GM18498 (cell line): ENCODE measurements around the gene CDH16.
"Not testable (repeated sequence)": the region's sequence is repeated elsewhere in the genome, so short reads cannot be mapped to it uniquely, and the experiment has no call there.

ENCODE experiments used
- ATAC-seq: cut with Tn5 transposase; IDR thresholded peaks from one replicate; pipeline ENCODE4 v1.9.1; 2021; ENCODE audit warnings: mild to moderate bottlenecking, moderate library complexity; ENCODE audit not compliant: unreplicated experiment

CDH16 gene

GRCh38 chr16:66874079-66874775, 44.5 kb downstream of the CDH16 start:
- ATAC-seq, result no peak

GRCh38 chr16:66873685-66874055, 45.0 kb downstream of the CDH16 start:
- ATAC-seq, result no peak

- ATAC-seq, result peak; percentile 86
These were observed 45.6 kb downstream of the CDH16 start for GRCh38 chr16:66872943-66873684.

GRCh38 chr16:66872559-66872942, 46.1 kb downstream of the CDH16 start:
- no peak for ATAC-seq

- no peak for ATAC-seq
These were observed 46.8 kb downstream of the CDH16 start for GRCh38 chr16:66871840-66872239.

- ATAC-seq, result not testable (repeated sequence)
These were observed 47.3 kb downstream of the CDH16 start for GRCh38 chr16:66871363-66871762.

GRCh38 chr16:66869424-66869823, 49.3 kb downstream of the CDH16 start:
- no peak for ATAC-seq

- no peak for ATAC-seq
These were observed 55.0 kb downstream of the CDH16 start for GRCh38 chr16:66863707-66864106.

- ATAC-seq, result no peak
These were observed 56.6 kb downstream of the CDH16 start for GRCh38 chr16:66862023-66862520.

GRCh38 chr16:66859397-66860068, 59.2 kb downstream of the CDH16 start:
- no peak for ATAC-seq

GRCh38 chr16:66858740-66859396, 59.8 kb downstream of the CDH16 start:
- no peak for ATAC-seq
